GM23338 (cell line): ENCODE data around the gene SLC47A1. TPM values are rescaled to one million over a fixed set of nuclear protein-coding genes. Genes with fewer than 3 reads are reported as not detected.

Experiments
- ATAC-seq: fragments of 200-7000 bp; cut with Tn5 transposase; 3 replicates; pipeline ENCODE4 v1.9.1; 2020
- DNase-seq: peaks from one replicate; pipeline ENCODE4 v3.0.0-alpha.2; 2015; ENCODE audit warnings: low spot score
- H2AFZ ChIP-seq: fragments of 200-600 bp; sonication (generic); 2 replicates; pipeline ENCODE4 v1.8.0; 2016; ENCODE audit warnings: antibody characterized with exemption, mild to moderate bottlenecking, moderate library complexity
- H3F3A ChIP-seq: fragments of 200-600 bp; sonication (generic); replicated peaks from 2 replicates; pipeline ENCODE4 v1.8.0; 2017; ENCODE audit warnings: antibody characterized with exemption, mixed run types, low read depth
- H3K27ac ChIP-seq: fragments of 200-600 bp; sonication (generic); 2 replicates; pipeline ENCODE4 v1.6.1; 2016; ENCODE audit warnings: low read depth
- H3K27me3 ChIP-seq: fragments of 200-600 bp; sonication (generic); 2 replicates; pipeline ENCODE4 v1.8.0; 2016; ENCODE audit warnings: mild to moderate bottlenecking, mixed run types, moderate library complexity; ENCODE audit not compliant: insufficient read depth
- H3K36me3 ChIP-seq: fragments of 200-600 bp; sonication (generic); 2 replicates; pipeline ENCODE4 v1.8.0; 2016; ENCODE audit warnings: mild to moderate bottlenecking; ENCODE audit not compliant: insufficient read depth
- H3K4me1 ChIP-seq: fragments of 200-600 bp; sonication (generic); 2 replicates; pipeline ENCODE4 v1.8.0; 2016; ENCODE audit warnings: mild to moderate bottlenecking, moderate library complexity; ENCODE audit not compliant: insufficient read depth
- H3K4me2 ChIP-seq: fragments of 200-600 bp; sonication (generic); 2 replicates; pipeline ENCODE4 v1.7.1; 2017; ENCODE audit warnings: mixed run types
- H3K4me3 ChIP-seq: fragments of 200-600 bp; sonication (generic); 2 replicates; pipeline ENCODE4 v1.6.1; 2016; ENCODE audit warnings: mixed run types
- H3K79me2 ChIP-seq: fragments of 200-600 bp; sonication (generic); replicated peaks from 2 replicates; pipeline ENCODE4 v1.8.0; 2017; ENCODE audit warnings: mild to moderate bottlenecking; ENCODE audit not compliant: insufficient read depth
- H3K9me2 ChIP-seq: fragments of 200-600 bp; sonication (generic); 2 replicates; pipeline ENCODE4 v1.8.0; 2017; ENCODE audit not compliant: insufficient read depth
- H4K20me1 ChIP-seq: fragments of 200-600 bp; sonication (generic); replicated peaks from 2 replicates; pipeline ENCODE4 v1.8.0; 2017; ENCODE audit warnings: mild to moderate bottlenecking; ENCODE audit not compliant: insufficient read depth
- H3K27ac Mint-ChIP-seq: 2 replicates; pipeline ENCODE4 v1.8.0; 2020; ENCODE audit warnings: inconsistent platforms, mild to moderate bottlenecking, moderate library complexity, mixed read lengths
- H3K27me3 Mint-ChIP-seq: 3 replicates; pipeline ENCODE4 v1.8.0; 2022; ENCODE audit warnings: low read depth, mild to moderate bottlenecking, moderate library complexity, mixed read lengths, inconsistent platforms; ENCODE audit not compliant: insufficient read depth, poor library complexity
- H3K36me3 Mint-ChIP-seq: 3 replicates; pipeline ENCODE4 v1.8.0; 2021; ENCODE audit warnings: low read depth, mild to moderate bottlenecking, inconsistent platforms, moderate library complexity, mixed read lengths
- H3K4me1 Mint-ChIP-seq: 3 replicates; pipeline ENCODE4 v1.8.0; 2020; ENCODE audit warnings: mild to moderate bottlenecking, inconsistent platforms, mixed read lengths
- H3K4me3 Mint-ChIP-seq: 3 replicates; pipeline ENCODE4 v1.8.0; 2021; ENCODE audit warnings: moderate library complexity, mild to moderate bottlenecking, inconsistent platforms, mixed read lengths
- H3K9me3 Mint-ChIP-seq: 3 replicates; pipeline ENCODE4 v1.8.0; 2020; ENCODE audit warnings: moderate library complexity, mild to moderate bottlenecking, inconsistent platforms, mixed read lengths
- CREB1 ChIP-seq: fragments of 250-450 bp; sonication (Bioruptor Pico); IDR thresholded peaks from 2 replicates; pipeline ENCODE4 v1.5.0; 2020; ENCODE audit warnings: low read depth, mild to moderate bottlenecking, moderate library complexity
- CTCF ChIP-seq, 2 experiments: fragments of 200-600 bp in 1 of 2; sonication (generic) in 1 of 2; conservative IDR thresholded peaks; 2 replicates each; pipeline versions ENCODE4 v1.5.1 to v1.6.1; 2016 to 2017; ENCODE audit warnings: antibody characterized with exemption in 2 of 2, low read depth in 2 of 2, mild to moderate bottlenecking in 2 of 2, moderate library complexity in 1 of 2
- EZH2 ChIP-seq: fragments of 200-600 bp; sonication (generic); IDR thresholded peaks from one replicate; pipeline ENCODE4 v1.8.0; 2017; ENCODE audit warnings: antibody characterized with exemption, mild to moderate bottlenecking, low read depth; ENCODE audit not compliant: unreplicated experiment
- EZH2phosphoT487 ChIP-seq: fragments of 200-600 bp; sonication (generic); IDR thresholded peaks from one replicate; pipeline ENCODE4 v1.8.1; 2018; ENCODE audit warnings: antibody characterized with exemption; ENCODE audit not compliant: unreplicated experiment
- JUNB ChIP-seq: IDR thresholded peaks from one replicate; pipeline ENCODE4 v1.6.1; 2016; ENCODE audit warnings: antibody characterized with exemption; ENCODE audit not compliant: unreplicated experiment
- NANOG ChIP-seq: IDR thresholded peaks from 2 replicates; pipeline ENCODE4 v1.6.1; 2016; ENCODE audit warnings: antibody characterized with exemption, borderline replicate concordance
- POLR2AphosphoS5 ChIP-seq: IDR thresholded peaks from 2 replicates; pipeline ENCODE4 v1.6.1; 2016; ENCODE audit warnings: antibody characterized with exemption, low read depth
- REST ChIP-seq: IDR thresholded peaks from one replicate; pipeline ENCODE4 v1.6.1; 2018; ENCODE audit warnings: antibody characterized with exemption; ENCODE audit not compliant: unreplicated experiment
- STAT1 ChIP-seq: IDR thresholded peaks from one replicate; pipeline ENCODE4 v1.6.1; 2016; ENCODE audit warnings: antibody characterized with exemption; ENCODE audit not compliant: unreplicated experiment
- ZNF331 ChIP-seq: fragments of 250-450 bp; sonication (Bioruptor Pico); IDR thresholded peaks from 2 replicates; pipeline ENCODE4 v1.5.0; 2020; ENCODE audit warnings: low read depth, mild to moderate bottlenecking, moderate library complexity
- ZNF462 ChIP-seq: fragments of 250-450 bp; sonication (Bioruptor Pico); IDR thresholded peaks from 2 replicates; pipeline ENCODE4 v1.5.0; 2020; ENCODE audit warnings: mild to moderate bottlenecking, moderate library complexity
- polyA plus RNA-seq: library from polyadenylated mRNA; unstranded; fragments of >200 nt; fragmentation: Nextera tagmentation; extraction: Ambion mirVana; gene quantifications from 2 replicates; pipeline ENCODE4 v1.2.1, GENCODE V29; 2016
- total RNA-seq: library from RNA; depleted of rRNA; stranded (reverse); fragments of >200 nt; shearing (Covaris generic); gene quantifications from 2 replicates; pipeline ENCODE4 v1.2.3, GENCODE V29; 2014

The SLC47A1 gene
- total and polyA plus RNA-seq, 2 experiments from 2014 or later: 0.53 to 1.9 TPM

- Histone ChIP-seq H3K36me3 (no peaks in the 10 kb centered on the region), H3K4me3 (no peak overlapping the region), H3F3A (0 out of 2 replicates have a peak, but pooled peaks cover 3% of the 10 kb centered on the region), H3K4me1 (peaks cover 8% of the 10 kb centered on the region; the same call in 1 of the 2 replicates), H3K79me2 (no peaks in the 10 kb centered on the region), H3K27ac (no peak overlapping the region), H2AFZ (no peak overlapping the region), H3K27me3 (no peaks in the 10 kb centered on the region), H3K4me2 (no peak overlapping the region), H3K9me2 (0 out of 2 replicates have a peak, but pooled peaks cover 3% of the 10 kb centered on the region), H4K20me1 (no peaks in the 10 kb centered on the region)
- no peak overlapping the region for H3K4me3 Mint-ChIP-seq
- DNase-seq: no peak
- no peaks in the 10 kb centered on the region for H3K36me3 Mint-ChIP-seq
- peaks cover 6% of the 10 kb centered on the region for H3K27me3 Mint-ChIP-seq
- no peaks in the 10 kb centered on the region; the same call in 2 of the 3 replicates for H3K9me3 Mint-ChIP-seq
- TF ChIP-seq REST (no peak), EZH2phosphoT487 (no peak), CREB1 (CRISPR knock-in tag) (no peak), ZNF331 (CRISPR knock-in tag) (no peak), ZNF462 (no peak), NANOG (no peak), EZH2 (no peak), JUNB (no peak), CTCF (conservative IDR thresholded peaks at IDR 0.05; ENCODE audit: low read depth in 2 of 2) (no peak), STAT1 (no peak), POLR2AphosphoS5 (no peak)
- peaks cover 11% of the 10 kb centered on the region; the same call in 2 of the 3 replicates for H3K4me1 Mint-ChIP-seq
- ATAC-seq: no peak
- no peak overlapping the region for H3K27ac Mint-ChIP-seq
These were observed 39.4 kb downstream of the SLC47A1 start for GRCh38 chr17:19573075-19573474.
